ENCODE measurements around the gene RAB10. TPM values are rescaled to one million over a fixed set of nuclear protein-coding genes. Genes with fewer than 3 reads are reported as not detected.
"Not testable (repeated sequence)": the region's sequence is repeated elsewhere in the genome, so short reads cannot be mapped to it uniquely, and the experiment has no call there.

The RAB10 gene
- total RNA-seq, result 100 to 1,000 TPM; 103 to 160 TPM

DNA sequence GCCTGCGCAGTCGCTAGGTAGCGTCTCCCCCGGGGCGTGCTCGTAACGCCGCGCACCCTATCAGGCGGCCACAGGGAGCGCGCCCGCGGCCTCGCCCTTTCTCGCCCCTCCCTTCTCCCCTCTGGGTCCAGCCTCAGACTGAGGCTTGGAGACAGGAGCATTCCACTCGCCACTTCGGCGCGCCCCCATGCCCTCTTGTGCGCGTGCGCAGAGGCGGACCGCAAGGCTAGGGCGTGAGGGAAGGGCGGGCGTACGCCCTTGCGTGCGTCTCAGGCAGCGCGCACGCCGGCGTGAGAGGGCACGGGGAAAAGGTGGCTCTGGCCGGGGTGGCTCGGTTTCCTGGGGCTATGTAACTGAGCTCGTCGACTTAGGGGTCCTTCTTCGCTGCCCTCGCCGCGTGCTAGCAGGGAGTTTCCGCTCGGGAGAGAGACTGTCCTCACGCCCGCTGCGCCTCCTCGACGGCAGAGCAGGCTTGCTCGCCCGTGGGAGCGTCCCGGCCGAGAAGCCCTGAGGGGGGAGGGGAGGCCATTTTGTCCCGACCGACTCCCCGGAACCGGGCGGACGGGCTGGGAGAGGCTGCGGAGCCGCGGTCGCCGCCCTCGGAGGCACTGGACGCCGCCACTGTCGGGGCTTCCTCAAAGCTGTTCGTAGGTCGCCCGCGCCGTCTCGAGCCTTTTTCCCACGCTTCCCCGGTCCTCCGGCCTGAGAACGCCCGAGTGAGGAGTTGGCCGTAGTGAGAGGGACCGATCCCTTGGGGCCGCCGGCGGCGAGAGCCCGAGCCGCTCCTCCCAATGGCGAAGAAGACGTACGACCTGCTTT, at the start of gene RAB10:
TSS of gene RAB10 (plus strand) at position 267 of the 819 bp plus-strand sequence. CDS start at position 792, 525 bp downstream.
- ATAC-seq, result peak; percentile 95
- H3K4me3 Mint-ChIP-seq, result peak within 1 kb of the TSS; percentile 98
- CTCF ChIA-PET, result interaction anchor here (0.6 to 1.5 kb wide), 5 partner anchors 27 to 267 kb away, joined by 3 to 7 read pairs (median 4); no protein-coding TSS in a partner anchor
- peaks cover 28% of the 10 kb centered on the region for H3K4me1 Mint-ChIP-seq
- H3K27me3 Mint-ChIP-seq, result no peaks in the 10 kb centered on the region
- peaks cover 16% of the 10 kb centered on the region for H3K36me3 Mint-ChIP-seq (ENCODE audit: low read depth)
- POLR2A ChIA-PET, result interaction anchor here (0.6 to 1.8 kb wide), 8 partner anchors 10 to 312 kb away, joined by 3 to 7 read pairs (median 4); partner anchors contain the start of genes ASXL2, HADHA and HADHB
- peak; percentile 99 for DNase-seq
- intact Hi-C loops (cut with DNase I, micrococcal nuclease), result loop anchor here (1.0 to 5.0 kb wide), 13 partner anchors 10 to 728 kb away; partner anchors contain the start of genes ADGRF3 (in 2 of the 2), ASXL2 (in 2 of the 2), KIF3C (in 2 of the 2) and SELENOI (in 2 of the 2)
- no peaks in the 10 kb centered on the region for H3K9me3 Mint-ChIP-seq (ENCODE audit: low read depth)
- peak within 1 kb of the TSS; percentile 90 for H3K27ac Mint-ChIP-seq

DNA sequence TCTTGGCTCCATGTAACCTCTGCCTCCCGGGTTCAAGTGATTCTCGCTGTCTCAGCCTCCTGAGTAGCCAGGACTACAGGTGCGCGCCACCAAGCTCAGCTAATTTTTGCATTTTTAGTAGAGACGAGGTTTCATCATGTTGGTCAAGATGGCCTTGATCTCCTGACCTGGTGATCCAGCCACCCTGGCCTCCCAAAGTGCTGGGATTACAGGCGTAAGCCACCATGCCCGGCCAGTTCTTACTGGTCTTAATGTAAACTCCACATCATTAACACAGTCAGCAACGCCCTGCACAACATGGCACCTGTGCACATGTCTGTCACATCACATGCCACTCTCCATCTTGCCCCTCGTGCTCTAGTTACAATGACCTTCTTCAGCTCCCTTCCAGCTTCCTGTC, 45.8 kb upstream of the RAB10 start:
- no peak for ATAC-seq
- intact Hi-C loops (cut with DNase I, micrococcal nuclease), result no loop called here
- DNase-seq, result no peak
- Mint-ChIP-seq H3K27ac (no peak overlapping the region), H3K4me3 (no peak overlapping the region), H3K36me3 (ENCODE audit: low read depth) (no peaks in the 10 kb centered on the region), H3K27me3 (no peaks in the 10 kb centered on the region), H3K9me3 (ENCODE audit: low read depth) (no peaks in the 10 kb centered on the region), H3K4me1 (peaks cover 8% of the 10 kb centered on the region)
- POLR2A ChIA-PET, result no interaction called here
- CTCF ChIA-PET, result interaction anchor here (0.6 to 1.4 kb wide), 3 partner anchors 17 to 140 kb away, joined by 3 read pairs; no protein-coding TSS in a partner anchor

DNA sequence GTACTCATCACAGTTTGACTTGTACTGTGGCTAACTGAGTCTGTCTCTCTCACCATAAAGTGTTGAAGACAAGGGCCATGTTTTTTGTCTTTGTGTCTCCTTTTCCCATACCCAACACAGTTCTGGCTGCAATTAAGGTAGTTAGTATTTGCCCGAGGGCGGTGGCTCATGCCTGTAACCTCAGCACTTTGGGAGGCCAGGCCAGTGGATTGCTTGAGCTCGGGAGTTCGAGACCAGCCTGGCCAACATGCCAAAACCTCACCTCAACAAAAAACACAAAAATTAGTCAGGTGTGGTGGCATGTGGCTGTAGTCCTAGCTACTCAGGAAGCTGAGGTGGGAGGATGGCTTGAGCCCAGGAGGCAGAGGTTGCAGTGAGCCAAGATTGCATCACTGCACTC, 44.7 kb upstream of the RAB10 start:
- Mint-ChIP-seq H3K27me3 (no peaks in the 10 kb centered on the region), H3K36me3 (ENCODE audit: low read depth) (no peaks in the 10 kb centered on the region), H3K9me3 (ENCODE audit: low read depth) (no peaks in the 10 kb centered on the region), H3K27ac (no peak overlapping the region), H3K4me3 (no peak overlapping the region), H3K4me1 (peaks cover 8% of the 10 kb centered on the region)
- intact Hi-C loops (cut with DNase I, micrococcal nuclease), result no loop called here
- ChIA-PET POLR2A (no interaction called here), CTCF (interaction anchor here (0.5 to 6.3 kb wide), 5 partner anchors 99 to 255 kb away, joined by 3 to 56 read pairs (median 3); partner anchors contain the start of genes HADHA and HADHB)
- ATAC-seq (no peak), DNase-seq (no peak)

DNA sequence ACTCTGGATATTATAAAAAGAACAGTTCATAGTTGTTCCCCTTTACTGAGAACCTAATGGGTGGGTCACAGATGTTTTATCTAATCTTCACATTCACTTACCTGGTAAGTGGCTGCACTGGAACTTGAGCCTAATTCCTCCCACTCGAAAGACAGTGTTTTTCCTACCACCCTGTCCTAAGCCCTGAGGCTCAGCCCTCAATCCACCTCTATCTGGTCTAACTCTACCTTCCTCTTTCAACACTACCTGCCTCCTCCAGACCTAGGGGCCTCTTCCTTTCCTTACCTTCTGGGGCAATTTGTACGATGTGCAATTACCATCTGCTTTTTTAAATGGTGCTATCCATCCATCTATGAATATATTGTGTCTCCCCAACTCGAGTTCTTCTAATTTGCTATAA, 41.9 kb upstream of the RAB10 start:
- peaks cover 8% of the 10 kb centered on the region for H3K4me1 Mint-ChIP-seq
- ATAC-seq (peak; percentile 33), DNase-seq (no peak)
- no peaks in the 10 kb centered on the region for H3K36me3 Mint-ChIP-seq (ENCODE audit: low read depth)
- H3K9me3 Mint-ChIP-seq (ENCODE audit: low read depth), result no peaks in the 10 kb centered on the region
- ChIA-PET POLR2A (interaction anchor here (0.5 to 0.8 kb wide), 3 partner anchors 10 to 73 kb away, joined by 4 to 12 read pairs (median 6); partner anchors contain the start of gene KIF3C), CTCF (interaction anchor here (0.6 to 6.3 kb wide), 36 partner anchors 10 to 478 kb away, joined by 3 to 56 read pairs (median 4); partner anchors contain the start of genes KIF3C and SELENOI)
- no peak overlapping the region for H3K27ac Mint-ChIP-seq
- intact Hi-C loops (cut with DNase I, micrococcal nuclease), result loop anchor here (1.0 to 5.0 kb wide), 7 partner anchors 40 to 338 kb away; partner anchors contain the start of genes HADHA (in 1 of the 2), HADHB (in 1 of the 2) and RAB10 (in 1 of the 2)
- no peak overlapping the region for H3K4me3 Mint-ChIP-seq
- H3K27me3 Mint-ChIP-seq, result no peaks in the 10 kb centered on the region

DNA sequence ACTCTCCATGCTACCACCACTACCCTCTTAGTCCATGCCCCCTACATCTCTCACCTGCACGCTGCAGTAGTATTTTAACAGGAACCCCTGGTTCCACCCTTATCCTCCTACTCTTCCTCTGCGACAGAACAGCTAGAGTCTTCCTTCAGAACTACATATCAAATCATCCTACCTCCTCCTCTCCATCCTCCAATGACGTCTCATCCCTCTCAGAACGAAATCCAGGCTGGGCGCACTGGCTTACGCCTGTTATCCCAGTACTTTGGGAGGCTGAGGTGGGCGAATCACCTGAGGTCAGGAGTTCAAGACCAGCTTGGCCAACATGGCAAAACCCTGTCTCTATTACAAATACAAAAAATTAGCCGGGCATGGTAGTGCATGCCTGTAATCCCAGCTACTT, 41.3 kb upstream of the RAB10 start:
- H3K4me1 Mint-ChIP-seq, result peaks cover 8% of the 10 kb centered on the region
- no peaks in the 10 kb centered on the region for H3K27me3 Mint-ChIP-seq
- ChIA-PET CTCF (interaction anchor here (0.6 to 6.3 kb wide), 10 partner anchors 13 to 1024 kb away, joined by 3 to 56 read pairs (median 6); no protein-coding TSS in a partner anchor), POLR2A (interaction anchor here (0.5 kb wide), 1 partner anchor 73 kb away, joined by 6 read pairs; no protein-coding TSS in a partner anchor)
- H3K27ac Mint-ChIP-seq, result no peak overlapping the region
- H3K9me3 Mint-ChIP-seq (ENCODE audit: low read depth), result no peaks in the 10 kb centered on the region
- ATAC-seq (no peak), DNase-seq (no peak)
- H3K4me3 Mint-ChIP-seq, result no peak overlapping the region
- intact Hi-C loops (cut with DNase I, micrococcal nuclease), result loop anchor here in 1 of 2 experiments (5.0 kb wide), 1 partner anchor 40 kb away; no protein-coding TSS in a partner anchor
- H3K36me3 Mint-ChIP-seq (ENCODE audit: low read depth), result no peaks in the 10 kb centered on the region

DNA sequence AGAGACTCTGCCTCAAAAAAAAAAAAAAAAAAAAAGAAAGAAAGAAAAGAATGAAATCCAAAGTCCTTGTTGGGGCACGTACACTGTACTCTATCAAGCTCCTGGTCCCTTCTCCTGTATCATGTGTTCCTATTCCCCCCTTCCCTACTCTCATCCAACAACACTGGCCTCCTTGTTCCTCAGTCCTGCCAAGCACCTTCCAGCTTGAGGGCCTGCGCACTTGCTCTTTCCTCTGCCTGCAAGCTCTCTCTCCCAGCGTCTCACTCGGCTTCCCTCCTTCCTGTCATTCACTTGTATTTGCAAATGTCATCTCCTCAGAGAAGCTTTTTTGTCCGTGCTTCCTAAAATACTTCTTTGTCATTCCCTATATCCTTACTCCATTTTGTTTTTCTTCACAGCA, 40.8 kb upstream of the RAB10 start:
- H3K4me1 Mint-ChIP-seq, result peaks cover 8% of the 10 kb centered on the region
- POLR2A ChIA-PET, result no interaction called here

DNA sequence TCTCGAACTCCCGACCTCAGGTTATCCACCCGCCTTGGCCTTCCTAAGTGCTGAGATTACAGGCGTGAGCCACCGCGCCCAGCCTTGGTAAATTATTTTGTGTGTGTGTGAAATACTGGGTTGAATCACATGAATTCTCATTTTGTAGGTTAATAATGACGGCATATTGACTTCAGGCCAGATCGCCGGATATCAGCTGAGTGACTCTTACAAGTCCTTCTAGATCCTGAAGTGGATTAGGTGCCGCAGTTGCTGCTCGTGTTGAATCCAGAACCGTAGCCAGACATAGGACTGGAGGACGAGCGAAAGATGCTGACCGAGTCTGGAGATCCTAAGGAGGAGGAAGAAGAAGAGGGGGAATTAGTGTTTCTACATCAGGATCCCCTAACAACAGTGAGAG, 39.4 kb upstream of the RAB10 start:
- H3K4me3 Mint-ChIP-seq, result no peak overlapping the region
- no peaks in the 10 kb centered on the region for H3K27me3 Mint-ChIP-seq
- intact Hi-C loops (cut with DNase I, micrococcal nuclease), result loop anchor here in 1 of 2 experiments (5.0 kb wide), 1 partner anchor 42 kb away; no protein-coding TSS in a partner anchor
- ChIA-PET POLR2A (no interaction called here), CTCF (interaction anchor here (0.6 to 6.3 kb wide), 2 partner anchors 151 to 245 kb away, joined by 3 to 56 read pairs; no protein-coding TSS in a partner anchor)
- no peak overlapping the region for H3K27ac Mint-ChIP-seq
- H3K9me3 Mint-ChIP-seq (ENCODE audit: low read depth), result no peaks in the 10 kb centered on the region
- H3K4me1 Mint-ChIP-seq, result peaks cover 8% of the 10 kb centered on the region
- H3K36me3 Mint-ChIP-seq (ENCODE audit: low read depth), result no peaks in the 10 kb centered on the region
- ATAC-seq (no peak), DNase-seq (no peak)

More for the DNA sequence above, 40.8 kb upstream of the RAB10 start:
- ATAC-seq (no peak), DNase-seq (no peak)
- no peaks in the 10 kb centered on the region for H3K36me3 Mint-ChIP-seq (ENCODE audit: low read depth)
- CTCF ChIA-PET, result interaction anchor here (0.6 to 6.3 kb wide), 8 partner anchors 13 to 1023 kb away, joined by 3 to 56 read pairs (median 4); no protein-coding TSS in a partner anchor
- H3K27me3 Mint-ChIP-seq, result no peaks in the 10 kb centered on the region
- H3K27ac Mint-ChIP-seq, result no peak overlapping the region
- no peak overlapping the region for H3K4me3 Mint-ChIP-seq
- H3K9me3 Mint-ChIP-seq (ENCODE audit: low read depth), result no peaks in the 10 kb centered on the region
- intact Hi-C loops (cut with DNase I, micrococcal nuclease), result loop anchor here in 1 of 2 experiments (5.0 kb wide), 1 partner anchor 41 kb away; no protein-coding TSS in a partner anchor

DNA sequence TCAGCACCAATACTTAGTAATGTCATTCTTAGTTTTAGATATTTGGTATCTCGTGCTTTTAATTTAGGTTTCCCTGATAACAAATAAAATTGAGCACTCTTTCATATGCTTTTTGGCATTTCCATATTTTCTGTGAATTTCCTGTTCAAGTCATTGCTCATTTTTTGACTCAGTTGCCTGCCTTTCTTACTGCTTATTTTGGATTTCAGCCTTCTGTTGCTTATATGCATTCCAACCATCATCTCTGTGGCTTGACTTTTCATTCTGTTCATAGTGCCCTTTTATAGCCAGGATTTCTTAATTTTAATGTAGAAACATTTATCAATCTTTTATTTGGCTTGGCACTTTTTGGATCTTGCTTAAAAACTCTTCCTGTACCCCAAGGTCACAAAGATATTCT, 37.0 kb upstream of the RAB10 start:
- DNase-seq, result no peak
- H3K27ac Mint-ChIP-seq, result no peak overlapping the region
- H3K4me3 Mint-ChIP-seq, result no peak overlapping the region
- no peaks in the 10 kb centered on the region for H3K27me3 Mint-ChIP-seq
- no peaks in the 10 kb centered on the region for H3K36me3 Mint-ChIP-seq (ENCODE audit: low read depth)
- H3K9me3 Mint-ChIP-seq (ENCODE audit: low read depth), result no peaks in the 10 kb centered on the region
- ChIA-PET POLR2A (no interaction called here), CTCF (no interaction called here)
- peaks cover 3% of the 10 kb centered on the region for H3K4me1 Mint-ChIP-seq
- no peak for ATAC-seq
- intact Hi-C loops (cut with DNase I, micrococcal nuclease), result no loop called here

DNA sequence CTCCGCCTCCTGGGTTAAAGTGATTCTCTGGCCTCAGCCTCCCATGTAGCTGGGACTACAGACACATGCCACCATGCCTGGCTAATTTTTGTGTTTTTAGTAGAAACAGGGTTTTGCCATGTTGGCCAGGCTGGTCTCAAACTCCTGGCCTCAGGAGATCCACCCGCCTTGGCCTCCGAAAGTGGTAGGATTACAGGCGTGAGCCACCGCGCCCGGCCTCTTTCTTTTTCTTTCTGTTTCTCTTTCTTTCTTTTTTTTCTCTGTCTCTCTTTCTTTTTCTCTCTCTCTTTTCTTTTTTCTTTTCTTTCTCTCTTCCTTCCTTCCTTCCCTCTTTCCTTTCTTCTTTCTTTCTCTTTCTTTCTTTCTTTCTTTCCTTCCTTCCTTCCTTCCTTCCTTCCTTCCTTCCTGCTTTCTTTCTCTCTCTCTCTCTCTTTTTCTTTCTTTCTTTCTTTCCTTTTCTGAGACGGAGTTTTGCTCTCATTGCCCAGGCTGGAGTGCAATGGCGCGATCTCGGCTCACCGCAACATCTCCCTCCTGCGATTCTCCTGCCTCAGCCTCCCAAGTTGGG, 35.0 kb upstream of the RAB10 start:
- DNase-seq; H3K4me3 Mint-ChIP-seq; H3K9me3 Mint-ChIP-seq (ENCODE audit: low read depth); H3K36me3 Mint-ChIP-seq (ENCODE audit: low read depth); H3K4me1 Mint-ChIP-seq; H3K27ac Mint-ChIP-seq; H3K27me3 Mint-ChIP-seq; POLR2A ChIA-PET; intact Hi-C loops (cut with DNase I, micrococcal nuclease); ATAC-seq: not testable (repeated sequence)
- CTCF ChIA-PET, result interaction anchor here (0.9 to 1.0 kb wide), 2 partner anchors 24 to 201 kb away, joined by 3 to 4 read pairs; no protein-coding TSS in a partner anchor

DNA sequence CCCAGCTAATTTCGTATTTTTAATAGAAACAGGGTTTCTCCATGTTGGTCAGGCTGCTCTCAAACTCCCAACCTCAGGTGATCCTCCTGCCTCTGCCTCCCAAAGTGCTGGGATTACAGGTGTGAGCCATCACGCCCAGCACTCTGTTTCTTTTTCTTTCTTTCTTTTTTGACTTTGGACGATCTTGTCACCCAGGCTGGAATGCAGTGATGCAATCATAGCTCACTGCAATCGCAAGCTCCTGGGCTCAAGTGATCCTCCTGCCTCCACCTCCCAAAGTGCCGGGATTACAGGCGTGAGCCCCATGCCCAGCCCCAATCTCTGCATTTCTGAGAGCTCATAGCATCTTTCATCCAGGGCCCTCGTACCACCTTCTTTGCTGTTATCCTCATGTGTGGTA, 34.5 kb upstream of the RAB10 start:
- intact Hi-C loops (cut with DNase I, micrococcal nuclease), result not testable (repeated sequence)

More for the DNA sequence above, 34.5 kb upstream of the RAB10 start:
- H3K36me3 Mint-ChIP-seq (ENCODE audit: low read depth); DNase-seq; ATAC-seq; H3K4me3 Mint-ChIP-seq; H3K9me3 Mint-ChIP-seq (ENCODE audit: low read depth); POLR2A ChIA-PET; H3K27ac Mint-ChIP-seq; H3K27me3 Mint-ChIP-seq; H3K4me1 Mint-ChIP-seq: not testable (repeated sequence)
- CTCF ChIA-PET, result interaction anchor here (0.9 to 1.0 kb wide), 2 partner anchors 24 to 201 kb away, joined by 3 to 4 read pairs; no protein-coding TSS in a partner anchor
